ENCODE data around the gene IGSF23. TPM values are rescaled to one million over a fixed set of nuclear protein-coding genes. Genes with fewer than 3 reads are reported as not detected.

The IGSF23 gene
- total and polyA plus RNA-seq, 2 of the 13 experiments (the other 11 are each of a cell fraction or from before 2014, with no cell fraction given): 2.3 to 8.8 TPM

DNA sequence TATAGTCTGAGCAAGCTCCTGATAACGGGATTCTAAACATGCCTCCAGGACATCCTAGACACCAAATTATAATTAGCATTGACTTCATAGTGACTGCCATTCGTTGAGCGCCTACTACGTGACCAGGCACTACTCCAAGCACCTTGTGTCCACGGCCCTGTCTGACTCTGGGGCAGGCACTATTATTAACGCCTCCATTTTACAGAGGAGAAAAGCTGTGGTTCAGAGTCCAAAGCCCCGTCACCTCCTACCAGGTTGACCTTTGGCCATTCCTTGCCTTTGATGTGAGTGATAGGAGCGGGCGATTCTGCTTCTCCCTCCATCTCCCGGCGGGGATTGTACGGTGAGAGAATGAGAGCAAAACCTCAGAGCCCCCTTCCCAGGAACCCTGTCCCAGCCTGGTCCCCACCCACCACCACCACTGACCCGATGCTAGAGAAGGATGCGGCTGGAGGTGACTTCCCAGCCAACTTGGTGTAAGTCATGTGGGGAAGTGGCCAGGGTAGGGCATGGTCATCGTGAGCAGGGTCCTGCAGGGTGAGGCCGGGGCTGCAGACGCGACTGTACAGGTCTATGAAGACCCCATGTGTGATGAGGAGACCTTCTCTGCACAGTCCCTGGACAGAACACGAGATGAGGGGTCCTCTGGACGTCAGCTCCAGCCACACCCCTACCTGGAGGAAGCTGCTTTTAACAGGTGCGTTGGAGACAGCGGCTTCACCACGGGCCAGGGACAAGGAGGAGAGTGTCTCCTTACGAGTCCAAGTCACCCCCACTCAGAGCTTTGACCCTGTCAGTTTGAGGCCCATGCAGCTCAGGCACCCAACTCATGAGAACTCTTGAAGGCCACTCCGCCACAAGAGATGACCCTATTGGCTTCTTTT, at the start of gene IGSF23 (continued):
- TF ChIP-seq, protein P1, sequence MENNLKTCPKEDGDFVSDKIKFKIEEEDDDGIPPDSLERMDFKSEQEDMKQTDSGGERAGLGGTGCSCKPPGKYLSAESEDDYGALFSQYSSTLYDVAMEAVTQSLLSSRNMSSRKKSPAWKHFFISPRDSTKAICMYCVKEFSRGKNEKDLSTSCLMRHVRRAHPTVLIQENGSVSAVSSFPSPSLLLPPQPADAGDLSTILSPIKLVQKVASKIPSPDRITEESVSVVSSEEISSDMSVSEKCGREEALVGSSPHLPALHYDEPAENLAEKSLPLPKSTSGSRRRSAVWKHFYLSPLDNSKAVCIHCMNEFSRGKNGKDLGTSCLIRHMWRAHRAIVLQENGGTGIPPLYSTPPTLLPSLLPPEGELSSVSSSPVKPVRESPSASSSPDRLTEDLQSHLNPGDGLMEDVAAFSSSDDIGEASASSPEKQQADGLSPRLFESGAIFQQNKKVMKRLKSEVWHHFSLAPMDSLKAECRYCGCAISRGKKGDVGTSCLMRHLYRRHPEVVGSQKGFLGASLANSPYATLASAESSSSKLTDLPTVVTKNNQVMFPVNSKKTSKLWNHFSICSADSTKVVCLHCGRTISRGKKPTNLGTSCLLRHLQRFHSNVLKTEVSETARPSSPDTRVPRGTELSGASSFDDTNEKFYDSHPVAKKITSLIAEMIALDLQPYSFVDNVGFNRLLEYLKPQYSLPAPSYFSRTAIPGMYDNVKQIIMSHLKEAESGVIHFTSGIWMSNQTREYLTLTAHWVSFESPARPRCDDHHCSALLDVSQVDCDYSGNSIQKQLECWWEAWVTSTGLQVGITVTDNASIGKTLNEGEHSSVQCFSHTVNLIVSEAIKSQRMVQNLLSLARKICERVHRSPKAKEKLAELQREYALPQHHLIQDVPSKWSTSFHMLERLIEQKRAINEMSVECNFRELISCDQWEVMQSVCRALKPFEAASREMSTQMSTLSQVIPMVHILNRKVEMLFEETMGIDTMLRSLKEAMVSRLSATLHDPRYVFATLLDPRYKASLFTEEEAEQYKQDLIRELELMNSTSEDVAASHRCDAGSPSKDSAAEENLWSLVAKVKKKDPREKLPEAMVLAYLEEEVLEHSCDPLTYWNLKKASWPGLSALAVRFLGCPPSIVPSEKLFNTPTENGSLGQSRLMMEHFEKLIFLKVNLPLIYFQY (CRISPR knock-in tag; IDR thresholded peaks at IDR 0.05; ENCODE audit: borderline replicate concordance): no peak
- TF ChIP-seq ZSCAN20 (CRISPR knock-in tag; IDR thresholded peaks at IDR 0.05; ENCODE audit: borderline replicate concordance): no peak
- TF ChIP-seq MZF1 (CRISPR knock-in tag; IDR thresholded peaks at IDR 0.05; ENCODE audit: borderline replicate concordance): no peak
- peak; percentile 46; the same call in 1 of the 2 replicates for TF ChIP-seq ZSCAN9 (CRISPR knock-in tag; IDR thresholded peaks at IDR 0.05; ENCODE audit: borderline replicate concordance)
- no peak for TF ChIP-seq ZNF816 (CRISPR knock-in tag; IDR thresholded peaks at IDR 0.05; ENCODE audit: borderline replicate concordance)
- no peak for TF ChIP-seq ATF7-NPFF (CRISPR knock-in tag; IDR thresholded peaks at IDR 0.05; ENCODE audit: low read depth)
- no peak for TF ChIP-seq RELA (CRISPR knock-in tag; IDR thresholded peaks at IDR 0.05)
- TF ChIP-seq ZFAT (CRISPR knock-in tag; conservative IDR thresholded peaks at IDR 0.05): no peak
- no peak for TF ChIP-seq HNRNPH1 (optimal IDR thresholded peaks at IDR 0.05; ENCODE audit: low read depth, low read length)
- no peak for TF ChIP-seq ZNF546 (CRISPR knock-in tag; conservative IDR thresholded peaks at IDR 0.05)
- no peak for TF ChIP-seq U2AF1 (optimal IDR thresholded peaks at IDR 0.05; ENCODE audit: low read depth, low read length)
- TF ChIP-seq SAP130 (CRISPR knock-in tag; IDR thresholded peaks at IDR 0.05; ENCODE audit: low read depth): peak; percentile 76
- TF ChIP-seq ZFP36L2 (CRISPR knock-in tag; IDR thresholded peaks at IDR 0.05): no peak
- TF ChIP-seq ZNF282 (IDR thresholded peaks at IDR 0.05; ENCODE audit: partially characterized antibody): no peak
- no peak for TF ChIP-seq SOX13 (IDR thresholded peaks at IDR 0.05)
- peak in 1 of 2 experiments; percentile 70; a peak in 2 of 4 replicates for TF ChIP-seq SOX13 (CRISPR knock-in tag; conservative IDR thresholded peaks at IDR 0.05 in 1 of 2, IDR thresholded peaks at IDR 0.05 in 1 of 2)
- no peak for TF ChIP-seq ZSCAN30 (CRISPR knock-in tag; IDR thresholded peaks at IDR 0.05)
- TF ChIP-seq NFRKB (IDR thresholded peaks at IDR 0.05): no peak
- TF ChIP-seq STAG1 (CRISPR knock-in tag; IDR thresholded peaks at IDR 0.05): no peak
- TF ChIP-seq FOXC1 (CRISPR knock-in tag; IDR thresholded peaks at IDR 0.05; ENCODE audit: borderline replicate concordance): no peak; the same call in 1 of the 2 replicates
- no peak for TF ChIP-seq SIN3A (IDR thresholded peaks at IDR 0.05; ENCODE audit: borderline replicate concordance, low read depth, low read length)
- peak; percentile 76 for TF ChIP-seq SALL1 (CRISPR knock-in tag; IDR thresholded peaks at IDR 0.05)
- TF ChIP-seq, protein P2, sequence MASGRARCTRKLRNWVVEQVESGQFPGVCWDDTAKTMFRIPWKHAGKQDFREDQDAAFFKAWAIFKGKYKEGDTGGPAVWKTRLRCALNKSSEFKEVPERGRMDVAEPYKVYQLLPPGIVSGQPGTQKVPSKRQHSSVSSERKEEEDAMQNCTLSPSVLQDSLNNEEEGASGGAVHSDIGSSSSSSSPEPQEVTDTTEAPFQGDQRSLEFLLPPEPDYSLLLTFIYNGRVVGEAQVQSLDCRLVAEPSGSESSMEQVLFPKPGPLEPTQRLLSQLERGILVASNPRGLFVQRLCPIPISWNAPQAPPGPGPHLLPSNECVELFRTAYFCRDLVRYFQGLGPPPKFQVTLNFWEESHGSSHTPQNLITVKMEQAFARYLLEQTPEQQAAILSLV (CRISPR knock-in tag; IDR thresholded peaks at IDR 0.05; ENCODE audit: borderline replicate concordance): no peak
- no peak for TF ChIP-seq ZBTB38 (CRISPR knock-in tag; IDR thresholded peaks at IDR 0.05)
- TF ChIP-seq ZSCAN29 (CRISPR knock-in tag; conservative IDR thresholded peaks at IDR 0.05): peak; percentile 85
- no peak for TF ChIP-seq ARID2 (CRISPR knock-in tag; IDR thresholded peaks at IDR 0.05; ENCODE audit: borderline replicate concordance)
